ENCODE results near the gene CCDC12. TPM values are rescaled to one million over a fixed set of nuclear protein-coding genes. Genes with fewer than 3 reads are reported as not detected.

The CCDC12 gene
- polyA plus RNA-seq, 1 of the 3 experiments (the other 2 are of a cell fraction): 105 TPM

- DNase-seq: no peak
- Histone ChIP-seq H2AFZ (ENCODE audit: low read depth) (no peak overlapping the region), H3K27me3 (ENCODE audit: insufficient read depth) (no peaks in the 10 kb centered on the region), H3K9me2 (no peaks in the 10 kb centered on the region), H3K4me2 (no peak overlapping the region), H3F3A (replicated peaks; ENCODE audit: insufficient read depth) (no peaks in the 10 kb centered on the region), H3K27ac (ENCODE audit: low read depth in 2 of 2, low read length in 1 of 2) (no peak overlapping the region), H3K4me1 (ENCODE audit: control insufficient read depth in 1 of 2, insufficient read depth in 2 of 2, low read depth in 1 of 2, low read length in 1 of 2) (no peaks in the 10 kb centered on the region; a peak in 1 of 4 replicates), H3K9ac (no peak overlapping the region), H4K20me1 (ENCODE audit: insufficient read depth) (no peaks in the 10 kb centered on the region), H3K36me3 (replicated peaks in 1 of 2; ENCODE audit: control insufficient read depth in 1 of 2, insufficient read depth in 2 of 2, low read length in 1 of 2) (peaks cover 0 to 4% of the 10 kb centered on the region in 2 experiments), H3K79me2 (ENCODE audit: insufficient read depth) (no peaks in the 10 kb centered on the region), H3K9me3 (no peaks in the 10 kb centered on the region), H3K4me3 (ENCODE audit: low read depth in 2 of 2, low read length in 1 of 2) (no peak overlapping the region)
- ChIA-PET POLR2A (no interaction called here), CTCF (interaction anchor here (1.8 kb wide), 1 partner anchor 12 kb away, joined by 7 read pairs; no protein-coding TSS in a partner anchor)
- no peak for TF ChIP-seq RFX5 (IDR thresholded peaks at IDR 0.05; ENCODE audit: low read length)
- TF ChIP-seq ELF1 (IDR thresholded peaks at IDR 0.05): no peak
- no peak for TF ChIP-seq PBX3 (IDR thresholded peaks at IDR 0.05)
- TF ChIP-seq FOXJ3 (CRISPR knock-in tag; IDR thresholded peaks at IDR 0.05): no peak
- no peak for TF ChIP-seq TEAD4 (IDR thresholded peaks at IDR 0.05; ENCODE audit: borderline replicate concordance, insufficient read depth)
- no peak for TF ChIP-seq RXRA (IDR thresholded peaks at IDR 0.05; ENCODE audit: borderline replicate concordance, low read depth)
- 100% methylated on average over 1 of the region's 3 CpGs for WGBS (ENCODE audit: low lambda C conversion rate)
These were observed 10.3 kb upstream of the CCDC12 start for GRCh38 chr3:46986782-46987310.

- no peaks in the 10 kb centered on the region; a peak in 1 of 4 replicates for H3K4me1 ChIP-seq (ENCODE audit: control insufficient read depth in 1 of 2, insufficient read depth in 2 of 2, low read depth in 1 of 2, low read length in 1 of 2)
- no peaks in the 10 kb centered on the region for H3K79me2 ChIP-seq (ENCODE audit: insufficient read depth)
- H3K9me2 ChIP-seq: no peaks in the 10 kb centered on the region
- peaks cover 0 to 4% of the 10 kb centered on the region in 2 experiments for H3K36me3 ChIP-seq (replicated peaks in 1 of 2; ENCODE audit: control insufficient read depth in 1 of 2, insufficient read depth in 2 of 2, low read length in 1 of 2)
- H3K4me3 ChIP-seq (ENCODE audit: low read depth in 2 of 2, low read length in 1 of 2): no peak overlapping the region
- no peaks in the 10 kb centered on the region for H3K27me3 ChIP-seq (ENCODE audit: insufficient read depth)
- no peaks in the 10 kb centered on the region for H3F3A ChIP-seq (replicated peaks; ENCODE audit: insufficient read depth)
- WGBS (ENCODE audit: low lambda C conversion rate): 100% methylated on average over 3 of the region's 4 CpGs
- H2AFZ ChIP-seq (ENCODE audit: low read depth): no peak overlapping the region
- POLR2A ChIA-PET: no interaction called here
- H3K9ac ChIP-seq: no peak overlapping the region
- no peaks in the 10 kb centered on the region for H3K9me3 ChIP-seq
- CTCF ChIA-PET: interaction anchor here (0.6 to 1.8 kb wide), 3 partner anchors 13 to 384 kb away, joined by 3 to 11 read pairs (median 7); no protein-coding TSS in a partner anchor
- H3K27ac ChIP-seq (ENCODE audit: low read depth in 2 of 2, low read length in 1 of 2): no peak overlapping the region
- DNase-seq: no peak
- H4K20me1 ChIP-seq (ENCODE audit: insufficient read depth): no peaks in the 10 kb centered on the region
- H3K4me2 ChIP-seq: no peak overlapping the region
- TF ChIP-seq GABPA (IDR thresholded peaks at IDR 0.05; ENCODE audit: low read depth) (no peak), IRF3 (IDR thresholded peaks at IDR 0.05; ENCODE audit: low read depth, low read length) (no peak), ELF1 (IDR thresholded peaks at IDR 0.05) (no peak), EZH2phosphoT487 (IDR thresholded peaks at IDR 0.05; ENCODE audit: borderline replicate concordance, low read depth) (no peak), RFX5 (IDR thresholded peaks at IDR 0.05; ENCODE audit: low read length) (no peak), RAD21 (IDR thresholded peaks at IDR 0.05; ENCODE audit: low read length) (no peak), MXI1 (IDR thresholded peaks at IDR 0.05; ENCODE audit: low read depth, low read length) (no peak), JUND (IDR thresholded peaks at IDR 0.05) (no peak), RCOR1 (IDR thresholded peaks at IDR 0.05; ENCODE audit: low read length) (no peak), ZBTB33 (IDR thresholded peaks at IDR 0.05; ENCODE audit: borderline replicate concordance, low read depth) (no peak), RXRA (IDR thresholded peaks at IDR 0.05; ENCODE audit: borderline replicate concordance, low read depth) (no peak), GATA2 (CRISPR knock-in tag; IDR thresholded peaks at IDR 0.05) (no peak), FOSL2 (IDR thresholded peaks at IDR 0.05; ENCODE audit: borderline replicate concordance, low read depth) (no peak), FOXM1 (IDR thresholded peaks at IDR 0.05; ENCODE audit: low read depth) (no peak), CTCF (IDR thresholded peaks at IDR 0.05) (no peak), USF1 (IDR thresholded peaks at IDR 0.05; ENCODE audit: borderline replicate concordance, low read depth) (no peak), NFIC (IDR thresholded peaks at IDR 0.05; ENCODE audit: borderline replicate concordance) (no peak), CHD2 (IDR thresholded peaks at IDR 0.05; ENCODE audit: low read length, partially characterized antibody) (no peak)
These were observed 9.6 kb upstream of the CCDC12 start for GRCh38 chr3:46986055-46986730.

Data from SK-N-SH (cell line).